Neural cell (in vitro differentiated cells): Measurements from ENCODE around the gene CLCN4. TPM values are rescaled to one million over a fixed set of nuclear protein-coding genes. Genes with fewer than 3 reads are reported as not detected.

Experiments used
- H2AFZ ChIP-seq: fragments of 200-600, 300-800 bp; sonication (generic), shearing (Covaris generic); 2 replicates; pipeline ENCODE4 v1.6.0; 2014; ENCODE audit warnings: low read depth, mild to moderate bottlenecking, antibody characterized with exemption, low read length, moderate library complexity
- H3F3A ChIP-seq: fragments of 200-600 bp; shearing (Covaris generic); 2 replicates; pipeline ENCODE4 v1.6.1; 2016; ENCODE audit warnings: mild to moderate bottlenecking, moderate library complexity, mixed read lengths, antibody characterized with exemption, low read length; ENCODE audit not compliant: insufficient read depth, poor library complexity, severe bottlenecking
- H3K27ac ChIP-seq: fragments of 200-600, 300-800 bp; sonication (generic), shearing (Covaris generic); 2 replicates; pipeline ENCODE4 v1.5.1; 2014; ENCODE audit warnings: mild to moderate bottlenecking, low read length, moderate library complexity
- H3K27me3 ChIP-seq: fragments of 300-800, 200-600 bp; sonication (generic), shearing (Covaris generic); 2 replicates; pipeline ENCODE4 v1.6.0; 2014; ENCODE audit warnings: mild to moderate bottlenecking, low read depth, low read length, moderate library complexity; ENCODE audit not compliant: insufficient read depth
- H3K36me3 ChIP-seq: fragments of 300-800, 200-600 bp; sonication (generic), shearing (Covaris generic); 2 replicates; pipeline ENCODE4 v1.5.1; 2014; ENCODE audit warnings: mild to moderate bottlenecking, antibody characterized with exemption, low read length, moderate library complexity; ENCODE audit not compliant: insufficient read depth
- H3K4me2 ChIP-seq: fragments of 300-800, 200-600 bp; sonication (generic), shearing (Covaris generic); 2 replicates; pipeline ENCODE4 v1.6.0; 2014; ENCODE audit warnings: mild to moderate bottlenecking, low read length
- H3K4me3 ChIP-seq: fragments of 300-800, 200-600 bp; sonication (generic), shearing (Covaris generic); 2 replicates; pipeline ENCODE4 v1.5.1; 2014; ENCODE audit warnings: mild to moderate bottlenecking, low read length, moderate library complexity
- H3K79me2 ChIP-seq: fragments of 200-600 bp; shearing (Covaris generic); replicated peaks from 2 replicates; pipeline ENCODE4 v1.6.0; 2014; ENCODE audit warnings: mild to moderate bottlenecking, low read length, moderate library complexity; ENCODE audit not compliant: insufficient read depth
- H3K9ac ChIP-seq: fragments of 300-800, 200-600 bp; sonication (generic), shearing (Covaris generic); 2 replicates; pipeline ENCODE4 v1.6.1; 2016; ENCODE audit warnings: mild to moderate bottlenecking, low read length, mixed read lengths
- H3K9me2 ChIP-seq: fragments of 200-600 bp; shearing (Covaris generic); 2 replicates; pipeline ENCODE4 v1.6.1; 2016; ENCODE audit warnings: mild to moderate bottlenecking, low read length, mixed read lengths; ENCODE audit not compliant: insufficient read depth
- H3K9me3 ChIP-seq: fragments of 200-600, 300-800 bp; sonication (generic), shearing (Covaris generic); 2 replicates; pipeline ENCODE4 v1.6.1; 2016; ENCODE audit warnings: mild to moderate bottlenecking, mixed run types, low read length, moderate library complexity, mixed read lengths
- H4K20me1 ChIP-seq: fragments of 200-600 bp; shearing (Covaris generic); 2 replicates; pipeline ENCODE4 v1.6.1; 2016; ENCODE audit warnings: mild to moderate bottlenecking, mixed run types; ENCODE audit not compliant: insufficient read depth
- EP300 ChIP-seq: fragments of 450-650 bp; conservative IDR thresholded peaks from 2 replicates; pipeline ENCODE4 v1.6.1; 2014; ENCODE audit warnings: antibody characterized with exemption, mild to moderate bottlenecking, moderate library complexity; ENCODE audit not compliant: poor library complexity, severe bottlenecking
- EZH2 ChIP-seq: fragments of 200-600, 300-800 bp; shearing (Covaris generic), sonication (generic); IDR thresholded peaks from 2 replicates; pipeline ENCODE4 v1.6.1; 2014; ENCODE audit warnings: antibody characterized with exemption, low read length, borderline replicate concordance, mild to moderate bottlenecking; ENCODE audit not compliant: insufficient read depth, poor library complexity, severe bottlenecking
- MXI1 ChIP-seq: fragments of 450-650 bp; conservative IDR thresholded peaks from 2 replicates; pipeline ENCODE4 v1.6.1; 2014; ENCODE audit warnings: antibody characterized with exemption, mild to moderate bottlenecking; ENCODE audit not compliant: poor library complexity, severe bottlenecking
- POLR2AphosphoS5 ChIP-seq: IDR thresholded peaks from 2 replicates; pipeline ENCODE4 v1.6.1; 2012
- RAD21 ChIP-seq: fragments of 450-650 bp; conservative IDR thresholded peaks from 2 replicates; pipeline ENCODE4 v1.6.1; 2014; ENCODE audit warnings: antibody characterized with exemption, mild to moderate bottlenecking, moderate library complexity
- SMC3 ChIP-seq: fragments of 450-650 bp; conservative IDR thresholded peaks from 2 replicates; pipeline ENCODE4 v1.6.1; 2014; ENCODE audit warnings: antibody characterized with exemption, mild to moderate bottlenecking, moderate library complexity; ENCODE audit not compliant: poor library complexity
- TAF1 ChIP-seq: IDR thresholded peaks from 2 replicates; pipeline ENCODE4 v1.6.1; 2012; ENCODE audit warnings: low read depth
- polyA plus RNA-seq: library from polyadenylated mRNA; depleted of rRNA; stranded (reverse); fragments of >200 nt; gene quantifications from 2 replicates; pipeline ENCODE4 v1.2.3, GENCODE V29; 2014
- TF ChIP-seq, protein P1 (sequence below): IDR thresholded peaks from 2 replicates; pipeline ENCODE4 v1.6.1; 2012; ENCODE audit warnings: borderline replicate concordance
- TF ChIP-seq, protein P2 (sequence below): fragments of 450-650 bp; IDR thresholded peaks from 2 replicates; pipeline ENCODE4 v1.5.1; 2014; ENCODE audit warnings: antibody characterized with exemption, mild to moderate bottlenecking, moderate library complexity; ENCODE audit not compliant: poor library complexity, severe bottlenecking

The CLCN4 gene
- polyA plus RNA-seq, 1 donor from 2014 or later: 21.4 TPM

DNA sequence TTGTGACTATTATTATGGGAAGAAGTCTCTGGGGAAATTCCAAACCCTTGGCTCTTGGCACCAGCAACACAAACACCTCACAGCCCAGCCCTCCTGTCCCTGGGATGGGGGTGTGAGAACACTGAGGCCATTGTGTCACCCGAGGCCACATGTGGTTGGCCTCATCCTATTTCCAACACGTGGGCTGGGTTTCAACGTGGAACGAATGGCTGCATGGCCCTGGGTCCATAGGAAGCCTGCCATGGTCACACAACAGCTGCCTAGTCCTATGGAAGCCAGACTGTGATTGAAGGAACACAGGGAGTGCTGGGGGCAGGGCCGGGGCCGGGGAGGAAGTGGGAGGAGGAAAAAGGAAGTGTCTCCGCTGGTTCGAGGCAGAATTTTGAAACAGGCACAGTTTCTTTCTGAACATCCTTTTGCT lies 10.0 kb downstream of the CLCN4 start:
- Histone ChIP-seq H3K79me2 (no peaks in the 10 kb centered on the region), H3K27me3 (no peaks in the 10 kb centered on the region), H3K36me3 (no peaks in the 10 kb centered on the region), H4K20me1 (no peaks in the 10 kb centered on the region), H3K9ac (no peak overlapping the region), H3K9me3 (no peaks in the 10 kb centered on the region), H3K27ac (no peak overlapping the region), H3K9me2 (no peaks in the 10 kb centered on the region), H3F3A (no peaks in the 10 kb centered on the region), H3K4me3 (no peak overlapping the region), H3K4me2 (no peak overlapping the region), H2AFZ (no peak overlapping the region)
- TF ChIP-seq POLR2AphosphoS5 (no peak), TAF1 (no peak), EP300 (no peak)

DNA sequence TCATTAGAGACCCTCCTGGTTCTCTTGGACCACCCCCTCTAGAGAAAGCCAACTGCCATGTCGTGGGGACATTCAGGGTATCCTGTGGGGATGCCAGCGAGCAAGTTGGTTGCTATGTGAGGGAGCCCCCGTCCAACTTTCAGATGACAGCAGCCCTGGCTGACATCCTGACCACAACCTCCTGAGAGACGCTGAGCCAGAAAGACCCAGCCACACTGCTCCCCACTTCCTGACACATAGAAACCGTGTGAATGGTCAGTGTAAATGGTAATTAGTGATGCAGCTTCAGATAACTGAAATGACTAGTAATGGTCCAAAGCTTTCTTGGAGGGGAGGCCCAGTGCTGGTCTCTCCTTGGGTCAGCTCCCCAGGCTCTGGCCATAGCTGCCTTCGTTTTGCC lies 10.8 kb downstream of the CLCN4 start:
- H3K27me3 ChIP-seq: no peaks in the 10 kb centered on the region
- H3K4me3 ChIP-seq: no peak overlapping the region

More for the DNA sequence above, 10.8 kb downstream of the CLCN4 start:
- no peaks in the 10 kb centered on the region for H3K9me2 ChIP-seq
- no peak overlapping the region for H2AFZ ChIP-seq
- H3K79me2 ChIP-seq: no peaks in the 10 kb centered on the region
- H4K20me1 ChIP-seq: no peaks in the 10 kb centered on the region
- no peaks in the 10 kb centered on the region for H3K9me3 ChIP-seq
- H3K27ac ChIP-seq: no peak overlapping the region
- no peaks in the 10 kb centered on the region for H3K36me3 ChIP-seq
- H3F3A ChIP-seq: no peaks in the 10 kb centered on the region
- no peak overlapping the region for H3K4me2 ChIP-seq
- no peak overlapping the region for H3K9ac ChIP-seq
- TF ChIP-seq EP300 (no peak), POLR2AphosphoS5 (no peak), RAD21 (no peak), EZH2 (no peak), TAF1 (no peak), MXI1 (no peak), SMC3 (no peak)
- TF ChIP-seq, protein P1, sequence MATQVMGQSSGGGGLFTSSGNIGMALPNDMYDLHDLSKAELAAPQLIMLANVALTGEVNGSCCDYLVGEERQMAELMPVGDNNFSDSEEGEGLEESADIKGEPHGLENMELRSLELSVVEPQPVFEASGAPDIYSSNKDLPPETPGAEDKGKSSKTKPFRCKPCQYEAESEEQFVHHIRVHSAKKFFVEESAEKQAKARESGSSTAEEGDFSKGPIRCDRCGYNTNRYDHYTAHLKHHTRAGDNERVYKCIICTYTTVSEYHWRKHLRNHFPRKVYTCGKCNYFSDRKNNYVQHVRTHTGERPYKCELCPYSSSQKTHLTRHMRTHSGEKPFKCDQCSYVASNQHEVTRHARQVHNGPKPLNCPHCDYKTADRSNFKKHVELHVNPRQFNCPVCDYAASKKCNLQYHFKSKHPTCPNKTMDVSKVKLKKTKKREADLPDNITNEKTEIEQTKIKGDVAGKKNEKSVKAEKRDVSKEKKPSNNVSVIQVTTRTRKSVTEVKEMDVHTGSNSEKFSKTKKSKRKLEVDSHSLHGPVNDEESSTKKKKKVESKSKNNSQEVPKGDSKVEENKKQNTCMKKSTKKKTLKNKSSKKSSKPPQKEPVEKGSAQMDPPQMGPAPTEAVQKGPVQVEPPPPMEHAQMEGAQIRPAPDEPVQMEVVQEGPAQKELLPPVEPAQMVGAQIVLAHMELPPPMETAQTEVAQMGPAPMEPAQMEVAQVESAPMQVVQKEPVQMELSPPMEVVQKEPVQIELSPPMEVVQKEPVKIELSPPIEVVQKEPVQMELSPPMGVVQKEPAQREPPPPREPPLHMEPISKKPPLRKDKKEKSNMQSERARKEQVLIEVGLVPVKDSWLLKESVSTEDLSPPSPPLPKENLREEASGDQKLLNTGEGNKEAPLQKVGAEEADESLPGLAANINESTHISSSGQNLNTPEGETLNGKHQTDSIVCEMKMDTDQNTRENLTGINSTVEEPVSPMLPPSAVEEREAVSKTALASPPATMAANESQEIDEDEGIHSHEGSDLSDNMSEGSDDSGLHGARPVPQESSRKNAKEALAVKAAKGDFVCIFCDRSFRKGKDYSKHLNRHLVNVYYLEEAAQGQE: no peak
- TF ChIP-seq, protein P2, sequence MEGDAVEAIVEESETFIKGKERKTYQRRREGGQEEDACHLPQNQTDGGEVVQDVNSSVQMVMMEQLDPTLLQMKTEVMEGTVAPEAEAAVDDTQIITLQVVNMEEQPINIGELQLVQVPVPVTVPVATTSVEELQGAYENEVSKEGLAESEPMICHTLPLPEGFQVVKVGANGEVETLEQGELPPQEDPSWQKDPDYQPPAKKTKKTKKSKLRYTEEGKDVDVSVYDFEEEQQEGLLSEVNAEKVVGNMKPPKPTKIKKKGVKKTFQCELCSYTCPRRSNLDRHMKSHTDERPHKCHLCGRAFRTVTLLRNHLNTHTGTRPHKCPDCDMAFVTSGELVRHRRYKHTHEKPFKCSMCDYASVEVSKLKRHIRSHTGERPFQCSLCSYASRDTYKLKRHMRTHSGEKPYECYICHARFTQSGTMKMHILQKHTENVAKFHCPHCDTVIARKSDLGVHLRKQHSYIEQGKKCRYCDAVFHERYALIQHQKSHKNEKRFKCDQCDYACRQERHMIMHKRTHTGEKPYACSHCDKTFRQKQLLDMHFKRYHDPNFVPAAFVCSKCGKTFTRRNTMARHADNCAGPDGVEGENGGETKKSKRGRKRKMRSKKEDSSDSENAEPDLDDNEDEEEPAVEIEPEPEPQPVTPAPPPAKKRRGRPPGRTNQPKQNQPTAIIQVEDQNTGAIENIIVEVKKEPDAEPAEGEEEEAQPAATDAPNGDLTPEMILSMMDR: no peak
